Stimulated activated naive CD4-positive, alpha-beta T cell (primary cell): Measurements from ENCODE around the gene SYNJ2.
A peak's percentile ranks its signal among the peaks of the same experiment; 100 is the strongest.

Experiments used
- DNase-seq, 6 experiments: peaks; one replicate each; lab custom pipeline; 2025; lab: John Stamatoyannopoulos, UW

The SYNJ2 gene

GRCh38 chr6:158013904-158014504 is 32.3 kb downstream of the SYNJ2 start:
- DNase-seq, result no peak

- no peak for DNase-seq
These were observed 33.0 kb downstream of the SYNJ2 start for GRCh38 chr6:158014505-158015187.

GRCh38 chr6:158015188-158015506 is 33.5 kb downstream of the SYNJ2 start:
- no peak for DNase-seq

GRCh38 chr6:158016571-158017383 is 35.1 kb downstream of the SYNJ2 start:
- no peak for DNase-seq

GRCh38 chr6:158017621-158018040 is 36.0 kb downstream of the SYNJ2 start:
- DNase-seq, result no peak

- no peak for DNase-seq
These were observed 36.5 kb downstream of the SYNJ2 start for GRCh38 chr6:158018041-158018771.

- no peak for DNase-seq
These were observed 37.2 kb downstream of the SYNJ2 start for GRCh38 chr6:158018851-158019361.

GRCh38 chr6:158019416-158019815 is 37.8 kb downstream of the SYNJ2 start:
- no peak for DNase-seq

GRCh38 chr6:158020272-158020711 is 38.6 kb downstream of the SYNJ2 start:
- DNase-seq, result no peak

GRCh38 chr6:158020811-158021210 is 39.1 kb downstream of the SYNJ2 start:
- DNase-seq, result no peak

GRCh38 chr6:158021376-158021775 is 39.7 kb downstream of the SYNJ2 start:
- DNase-seq, result no peak

- DNase-seq, result no peak
These were observed 40.4 kb downstream of the SYNJ2 start for GRCh38 chr6:158021814-158022748.

- no peak for DNase-seq
These were observed 41.3 kb downstream of the SYNJ2 start for GRCh38 chr6:158022749-158023596.

- no peak for DNase-seq
These were observed 41.9 kb downstream of the SYNJ2 start for GRCh38 chr6:158023597-158023939.

GRCh38 chr6:158024566-158025297 is 43.1 kb downstream of the SYNJ2 start:
- DNase-seq, result no peak

- DNase-seq, result peak; percentile 75 to 92 (median 82)
These were observed 44.6 kb downstream of the SYNJ2 start for GRCh38 chr6:158026054-158026900.

- no peak for DNase-seq
These were observed 45.4 kb downstream of the SYNJ2 start for GRCh38 chr6:158026901-158027589.
